ENCODE results near the gene CTBP1. TPM values are rescaled to one million over a fixed set of nuclear protein-coding genes. Genes with fewer than 3 reads are reported as not detected.

The CTBP1 gene
- total RNA-seq, 4 donors from 2014 or later, result 89.9 to 169 (median 107) TPM

GRCh38 chr4:1243451-1244080 is 5.4 kb downstream of the CTBP1 start:
- TF ChIP-seq, protein P1, sequence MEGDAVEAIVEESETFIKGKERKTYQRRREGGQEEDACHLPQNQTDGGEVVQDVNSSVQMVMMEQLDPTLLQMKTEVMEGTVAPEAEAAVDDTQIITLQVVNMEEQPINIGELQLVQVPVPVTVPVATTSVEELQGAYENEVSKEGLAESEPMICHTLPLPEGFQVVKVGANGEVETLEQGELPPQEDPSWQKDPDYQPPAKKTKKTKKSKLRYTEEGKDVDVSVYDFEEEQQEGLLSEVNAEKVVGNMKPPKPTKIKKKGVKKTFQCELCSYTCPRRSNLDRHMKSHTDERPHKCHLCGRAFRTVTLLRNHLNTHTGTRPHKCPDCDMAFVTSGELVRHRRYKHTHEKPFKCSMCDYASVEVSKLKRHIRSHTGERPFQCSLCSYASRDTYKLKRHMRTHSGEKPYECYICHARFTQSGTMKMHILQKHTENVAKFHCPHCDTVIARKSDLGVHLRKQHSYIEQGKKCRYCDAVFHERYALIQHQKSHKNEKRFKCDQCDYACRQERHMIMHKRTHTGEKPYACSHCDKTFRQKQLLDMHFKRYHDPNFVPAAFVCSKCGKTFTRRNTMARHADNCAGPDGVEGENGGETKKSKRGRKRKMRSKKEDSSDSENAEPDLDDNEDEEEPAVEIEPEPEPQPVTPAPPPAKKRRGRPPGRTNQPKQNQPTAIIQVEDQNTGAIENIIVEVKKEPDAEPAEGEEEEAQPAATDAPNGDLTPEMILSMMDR (IDR thresholded peaks at IDR 0.05; ENCODE audit: low read depth), result no peak

DNA sequence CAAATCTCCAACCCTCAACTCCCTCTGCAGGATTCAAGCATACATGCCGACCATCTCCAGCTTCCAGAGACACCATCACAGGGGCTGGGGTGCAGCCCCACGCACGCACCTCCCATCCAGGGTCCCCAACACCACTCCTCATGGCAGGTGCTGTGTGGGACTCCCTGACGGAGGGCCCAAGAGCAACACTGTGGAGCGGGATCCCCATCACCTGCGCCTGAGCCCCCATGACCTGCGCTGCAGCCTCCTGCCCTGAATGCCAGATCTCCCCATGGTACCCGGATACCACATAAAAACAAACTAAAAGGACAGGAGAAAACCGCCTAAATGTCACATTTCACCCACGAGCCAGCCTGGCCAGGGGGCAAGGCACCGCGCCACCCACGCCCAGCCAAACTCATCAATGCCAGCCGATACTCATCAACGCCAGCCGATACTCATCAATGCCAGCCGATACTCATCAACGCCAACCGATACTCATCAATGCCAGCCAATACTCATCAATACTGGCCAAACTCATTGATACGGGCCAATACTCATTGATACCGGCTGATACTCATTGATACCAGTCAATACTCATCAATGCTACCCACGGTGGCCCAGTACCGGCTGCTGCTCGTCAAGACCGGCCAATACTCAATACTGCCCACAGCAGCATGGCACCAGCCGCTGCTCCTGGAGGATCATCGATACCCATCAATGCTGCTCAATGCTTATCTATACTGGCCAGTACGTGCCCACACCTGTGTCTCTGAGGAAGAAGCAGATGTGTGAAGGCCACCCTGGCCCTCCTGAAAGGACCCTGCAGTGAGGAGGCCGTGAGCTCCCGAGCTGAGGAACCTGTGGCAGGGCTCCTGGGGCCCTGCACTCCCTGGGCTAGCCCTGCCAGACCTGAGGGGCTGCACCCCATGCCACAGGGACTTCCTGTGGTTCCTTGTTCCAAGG is 6.2 kb downstream of the CTBP1 start:
- TF ChIP-seq, protein P1 (IDR thresholded peaks at IDR 0.05; ENCODE audit: low read depth), result no peak

DNA sequence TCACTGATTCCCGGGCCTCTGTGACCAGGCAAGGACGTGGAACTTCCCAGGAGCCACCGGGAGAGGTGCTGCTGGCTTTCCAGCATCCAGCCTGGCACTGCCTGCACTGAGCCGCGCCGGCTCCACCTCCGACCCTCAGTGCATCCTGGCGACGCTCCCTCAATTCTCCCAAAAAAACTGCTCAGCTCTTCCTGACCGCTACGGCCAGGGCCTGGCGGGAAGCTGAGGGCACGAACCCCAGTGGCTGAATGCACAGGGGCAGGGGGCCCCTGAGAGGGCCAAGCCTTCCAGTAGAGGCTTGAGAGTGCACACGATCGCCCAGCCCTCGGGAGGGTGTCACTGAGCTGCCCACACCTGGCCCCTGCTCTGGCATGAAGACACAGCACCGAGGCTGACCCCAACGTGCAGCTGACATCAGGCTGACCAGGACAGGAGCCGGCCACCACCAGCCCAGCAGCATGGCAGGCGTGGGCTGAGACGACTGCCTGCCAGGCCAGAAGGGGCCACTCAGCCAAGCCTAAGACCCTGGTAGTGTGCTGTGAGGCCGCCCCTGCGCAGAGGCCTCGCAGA is 6.9 kb downstream of the CTBP1 start:
- TF ChIP-seq, protein P1 (IDR thresholded peaks at IDR 0.05; ENCODE audit: low read depth), result no peak

DNA sequence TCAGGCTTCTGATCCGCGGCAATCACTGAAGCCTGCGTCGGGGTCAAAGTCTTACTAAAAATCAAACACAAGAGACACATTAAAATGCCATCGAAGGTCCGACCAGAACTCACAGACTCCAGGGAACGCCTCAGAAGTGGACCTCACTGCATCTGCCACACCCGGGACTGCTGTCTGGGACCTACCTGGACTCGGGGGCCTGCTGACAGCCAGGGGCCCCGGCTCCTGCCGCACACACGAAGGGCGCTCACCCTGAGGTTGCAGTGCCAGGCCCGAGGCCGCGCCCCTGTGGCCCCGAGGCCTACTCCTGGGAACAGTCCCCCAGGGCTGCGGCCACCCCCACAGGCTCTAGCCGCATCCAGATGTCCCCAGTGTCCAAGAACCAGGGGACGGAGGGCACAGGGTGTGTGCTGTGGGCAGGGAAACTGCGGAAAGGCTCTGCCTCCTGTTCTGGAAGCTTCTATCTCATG is 7.4 kb downstream of the CTBP1 start:
- TF ChIP-seq, protein P1 (IDR thresholded peaks at IDR 0.05; ENCODE audit: low read depth), result no peak

DNA sequence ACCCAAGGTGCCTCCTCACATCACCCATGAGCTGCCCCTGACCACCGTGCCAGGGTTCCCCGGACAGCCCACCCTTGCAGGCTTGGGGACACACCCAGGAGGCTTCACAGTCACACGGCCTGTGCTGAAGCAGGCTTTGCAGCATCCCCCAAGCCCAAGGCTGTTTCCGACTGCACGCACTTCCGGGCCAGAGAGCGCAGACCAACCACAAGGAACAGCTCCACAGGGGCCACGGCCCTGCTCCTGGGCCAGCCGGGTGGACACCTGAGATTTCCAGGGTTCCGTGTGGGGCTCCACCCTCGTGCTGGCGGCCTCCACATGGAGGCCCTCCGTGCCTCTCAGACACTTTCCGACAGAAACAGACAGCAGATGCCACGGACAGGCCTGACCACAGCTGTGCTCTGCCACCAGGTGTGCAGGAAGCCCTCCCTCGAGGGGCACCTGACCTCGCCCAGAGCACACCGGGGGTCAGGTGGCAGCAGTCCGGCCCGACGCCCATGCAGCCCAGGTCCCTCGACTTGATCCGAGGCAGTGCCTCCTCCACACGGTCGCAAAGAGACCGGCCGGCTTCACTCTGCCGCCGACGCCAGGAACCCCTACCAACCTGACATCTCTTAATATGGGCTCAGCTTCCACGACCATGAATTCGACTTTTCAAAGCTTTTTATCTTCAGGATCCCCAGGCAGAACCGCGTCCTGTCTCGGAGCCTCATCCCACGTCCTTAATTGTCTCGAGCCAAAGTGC is 8.0 kb downstream of the CTBP1 start:
- TF ChIP-seq, protein P1 (IDR thresholded peaks at IDR 0.05; ENCODE audit: low read depth), result no peak

DNA sequence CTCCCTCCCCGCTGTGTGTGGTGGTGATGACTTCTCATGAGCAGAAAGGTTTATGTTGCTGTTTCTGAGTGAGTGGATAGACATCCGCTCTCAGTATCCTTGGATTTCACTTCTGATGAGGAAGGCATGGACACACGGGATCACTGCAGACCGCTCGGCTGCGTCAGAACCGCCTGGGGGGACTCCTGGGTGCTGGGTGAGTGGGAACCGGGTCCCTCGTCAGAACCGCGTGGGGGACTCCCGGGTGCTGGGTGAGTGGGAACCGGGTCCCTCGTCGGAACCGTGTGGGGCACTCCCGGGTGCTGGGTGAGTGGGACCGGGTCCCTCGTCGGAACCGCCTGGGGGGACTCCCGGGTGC is 9.0 kb downstream of the CTBP1 start:
- TF ChIP-seq, protein P1 (IDR thresholded peaks at IDR 0.05; ENCODE audit: low read depth), result no peak
